LNCaP clone FGC (cell line): Measurements from ENCODE around the gene KCNH2.

Experiments
- DNase-seq: peaks from one replicate; pipeline ENCODE4 v3.0.0-alpha.2; 2011; ENCODE audit warnings: low read depth
- H3K4me3 ChIP-seq: 2 replicates; pipeline ENCODE4 v1.5.1; 2011; ENCODE audit warnings: mild to moderate bottlenecking, low read depth, low read length, control low read depth
- TF ChIP-seq, protein P1 (sequence below): IDR thresholded peaks from 2 replicates; pipeline ENCODE4 v1.5.1; 2012; ENCODE audit warnings: mild to moderate bottlenecking; ENCODE audit not compliant: control insufficient read depth, insufficient read depth; ENCODE audit errors: extremely low read depth

KCNH2 gene

GRCh38 chr7:150969475-150969874, 8.6 kb downstream of the KCNH2 start:
- no peak for DNase-seq
- TF ChIP-seq, protein P1, sequence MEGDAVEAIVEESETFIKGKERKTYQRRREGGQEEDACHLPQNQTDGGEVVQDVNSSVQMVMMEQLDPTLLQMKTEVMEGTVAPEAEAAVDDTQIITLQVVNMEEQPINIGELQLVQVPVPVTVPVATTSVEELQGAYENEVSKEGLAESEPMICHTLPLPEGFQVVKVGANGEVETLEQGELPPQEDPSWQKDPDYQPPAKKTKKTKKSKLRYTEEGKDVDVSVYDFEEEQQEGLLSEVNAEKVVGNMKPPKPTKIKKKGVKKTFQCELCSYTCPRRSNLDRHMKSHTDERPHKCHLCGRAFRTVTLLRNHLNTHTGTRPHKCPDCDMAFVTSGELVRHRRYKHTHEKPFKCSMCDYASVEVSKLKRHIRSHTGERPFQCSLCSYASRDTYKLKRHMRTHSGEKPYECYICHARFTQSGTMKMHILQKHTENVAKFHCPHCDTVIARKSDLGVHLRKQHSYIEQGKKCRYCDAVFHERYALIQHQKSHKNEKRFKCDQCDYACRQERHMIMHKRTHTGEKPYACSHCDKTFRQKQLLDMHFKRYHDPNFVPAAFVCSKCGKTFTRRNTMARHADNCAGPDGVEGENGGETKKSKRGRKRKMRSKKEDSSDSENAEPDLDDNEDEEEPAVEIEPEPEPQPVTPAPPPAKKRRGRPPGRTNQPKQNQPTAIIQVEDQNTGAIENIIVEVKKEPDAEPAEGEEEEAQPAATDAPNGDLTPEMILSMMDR = no peak
- no peak overlapping the region for H3K4me3 ChIP-seq

- H3K4me3 ChIP-seq = no peak overlapping the region
- no peak for DNase-seq
- TF ChIP-seq, protein P1 = no peak
Observed at GRCh38 chr7:150968734-150969372, 9.3 kb downstream of the KCNH2 start.

DNA sequence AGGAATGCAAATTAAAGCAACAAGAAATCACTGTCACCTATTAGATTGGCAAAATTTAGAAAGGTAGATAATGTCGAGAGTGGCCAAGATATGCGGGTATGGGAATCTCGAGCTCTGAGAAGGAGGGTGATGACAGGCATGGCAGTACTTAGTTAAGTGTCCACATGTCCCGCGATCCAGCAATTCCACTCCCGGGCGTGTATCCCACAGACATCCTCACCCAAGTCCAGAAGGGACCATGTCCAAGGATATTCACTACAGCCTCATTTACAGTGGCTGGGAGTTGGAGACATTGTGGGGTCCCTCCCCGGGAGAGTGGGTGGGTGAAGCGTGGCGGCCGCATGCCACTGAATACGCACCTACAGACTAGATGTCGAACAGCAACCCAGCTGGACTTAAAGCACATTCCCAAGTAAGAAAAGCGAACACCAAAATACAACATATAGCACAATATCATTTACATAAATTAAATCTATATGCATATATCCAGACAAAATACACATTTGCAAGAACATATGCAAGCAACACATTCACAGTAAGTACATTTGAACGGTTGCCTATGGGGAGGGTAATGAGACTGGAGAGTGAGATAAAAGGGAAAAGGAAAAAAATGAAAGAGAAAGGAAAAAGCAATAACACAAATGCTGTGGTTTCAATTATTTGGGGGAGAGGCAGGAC, 9.9 kb downstream of the KCNH2 start:
- TF ChIP-seq, protein P1 = no peak
- DNase-seq = no peak
- no peak overlapping the region for H3K4me3 ChIP-seq

- TF ChIP-seq, protein P1 = no peak
- no peak for DNase-seq
Observed at GRCh38 chr7:150967349-150967748, 10.8 kb downstream of the KCNH2 start.

DNA sequence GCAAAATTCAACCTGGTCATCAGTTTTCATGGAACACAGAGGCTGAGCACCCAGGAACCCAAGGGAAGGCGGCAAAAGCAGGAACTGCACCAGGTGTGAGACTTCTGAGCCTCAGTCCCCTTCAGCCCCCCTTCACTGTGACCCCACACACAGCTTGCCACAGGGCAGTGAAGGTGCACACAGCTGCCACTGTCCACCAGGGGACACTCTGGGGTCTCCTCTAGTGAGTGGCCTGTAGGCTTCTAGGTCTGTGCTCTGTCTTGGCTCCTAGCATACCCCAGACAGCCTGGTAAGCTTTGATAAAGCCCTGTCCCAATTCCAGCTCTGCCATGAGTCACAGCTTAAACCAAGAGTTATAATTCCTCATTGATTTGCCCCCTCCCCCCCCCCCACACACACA, 12.1 kb downstream of the KCNH2 start:
- H3K4me3 ChIP-seq = no peak overlapping the region
- no peak for DNase-seq
- TF ChIP-seq, protein P1 = no peak

More at GRCh38 chr7:150967349-150967748, 10.8 kb downstream of the KCNH2 start:
- no peak overlapping the region for H3K4me3 ChIP-seq

GRCh38 chr7:150965273-150965830, 12.8 kb downstream of the KCNH2 start:
- no peak overlapping the region for H3K4me3 ChIP-seq
- DNase-seq = no peak
- TF ChIP-seq, protein P1 = no peak
